Heart left ventricle (tissue), 16 donors: ENCODE results near the gene PIANP. TPM values are rescaled to one million over a fixed set of nuclear protein-coding genes. Genes with fewer than 3 reads are reported as not detected.

Experiments used
- ATAC-seq, 4 donors: fragments of 200-7000 bp; cut with Tn5 transposase; one replicate each; pipeline ENCODE4 v1.9.1; 2020 to 2022; ENCODE audit warnings: moderate library complexity in 4 of 4, mild to moderate bottlenecking in 3 of 4, moderate number of reproducible peaks in 1 of 4
- DNase-seq, 5 donors: peaks; one replicate each; pipeline ENCODE4 v3.0.0-alpha.2; 2020
- H3K27ac ChIP-seq, 12 donors: fragments of 200-600 bp; sonication (generic) in 4 of 12; one replicate each; pipeline versions ENCODE4 v1.5.0 to v1.8.0; 2016 to 2022; ENCODE audit warnings: mild to moderate bottlenecking in 2 of 12
- H3K27me3 ChIP-seq, 9 donors: fragments of 200-600 bp; sonication (generic) in 2 of 9; one replicate each; pipeline versions ENCODE4 v1.5.1 to v1.8.0; 2016 to 2022; ENCODE audit warnings: mild to moderate bottlenecking in 3 of 9
- H3K36me3 ChIP-seq, 9 donors: fragments of 200-600 bp; sonication (generic) in 2 of 9; one replicate each; pipeline versions ENCODE4 v1.5.0 to v1.8.0; 2018 to 2022; ENCODE audit warnings: mild to moderate bottlenecking in 2 of 9
- H3K4me1 ChIP-seq, 12 donors: fragments of 200-600 bp; sonication (generic) in 4 of 12; one replicate each; pipeline versions ENCODE4 v1.5.0 to v1.8.0; 2016 to 2022; ENCODE audit warnings: mild to moderate bottlenecking in 3 of 12
- H3K4me3 ChIP-seq, 12 donors: fragments of 200-600 bp; sonication (generic) in 4 of 12; one replicate each; pipeline versions ENCODE4 v1.5.0 to v1.8.0; 2017 to 2022; ENCODE audit warnings: mild to moderate bottlenecking in 9 of 12, moderate library complexity in 4 of 12
- H3K9me3 ChIP-seq, 12 donors: fragments of 200-600 bp; sonication (generic) in 4 of 12; one replicate each; pipeline versions ENCODE4 v1.5.0 to v1.8.0; 2016 to 2022; ENCODE audit warnings: mild to moderate bottlenecking in 1 of 12
- CTCF ChIP-seq, 12 donors: fragments of 200-600 bp; sonication (generic) in 4 of 12; IDR thresholded peaks; one replicate each; pipeline versions ENCODE4 v1.5.0 to v1.8.0; 2018 to 2022; ENCODE audit warnings: antibody characterized with exemption in 12 of 12, mild to moderate bottlenecking in 5 of 12
- POLR2A ChIP-seq, 2 donors: fragments of 450-650 bp; IDR thresholded peaks; one replicate each; pipeline ENCODE4 v1.6.1; 2017; ENCODE audit warnings: antibody characterized with exemption in 2 of 2, mild to moderate bottlenecking in 2 of 2, moderate library complexity in 2 of 2
- WGBS, 4 donors: extraction: QIAGEN DNeasy Blood & Tissue Kit in 2 of 4; methylation state at CpG; one replicate each; pipeline versions ENCODE4 v1.1.5 to v1.1.7; 2013 to 2018; 5-methylcytosine and 5-hydroxymethylcytosine counted together
- intact Hi-C, 10 donors: fragments of 100-400 bp; cut with DNase I; formaldehyde crosslinking; loops; one replicate each; pipeline versions ENCODE4 v1.11.1 to v1.14.2; 2022
- polyA plus RNA-seq, 2 donors: library from polyadenylated mRNA; stranded (reverse); fragments of 200-250 nt; gene quantifications; one replicate each; pipeline ENCODE4 v1.2.3, GENCODE V29; 2013
- total RNA-seq, 9 donors: library from RNA; depleted of rRNA in 2 of 9; stranded (reverse); fragments of >200 nt in 2 of 9; fragmentation: NEBNext Ultra II Directional in 3 of 9; extraction: Animal tissue kit (Norgen Biotek cat#: 25700) in 3 of 9; gene quantifications; one replicate each; pipeline versions ENCODE4 v1.1.0 to v1.2.4, GENCODE V29; 2016 to 2023
- donor health status: ischemic (EF 13 %, LVEDD 7.1; RV severe dilation, severe dysfunction).
- donor health status: healthy with polysubstance abuse.
- donor health status: DM: no; HTN: yes; CAD: no.
- donor health status: DM: no; HTN: no; CAD: no.
- donor health status: ischemic (EF 25% LVEDD 6.9; RV normal size, moderate dysfunction).
- donor health status: ischemic (EF 25% LVEDD 5.7; RV mildly dilated, moderate dysfunction).
- donor health status: healthy.
- donor health status: DM: yes; HTN: yes; CAD: no.
- donor health status: ischemic (EF 35%, LVEDD 5.7; RV mildly dilated, moderate dysfunction).
- donor health status: nonischemic (EF 11% LVEDD 7.7; RV severe dilation, severe dysfunction).
- donor health status: DM: yes; HTN: yes; CAD: no.
- donor health status: PGD.
- donor health status: ischemic (EF 29% LVEDD 5.4; RV normal size, mild dysfunction).
- donor health status: nonischemic (EF 23%, LVEDD 6.1; RV moderate dilation, normal function).

The PIANP gene
- total and polyA plus RNA-seq, 11 donors: 0.11 to 0.32 (median 0.22) TPM; not detected in 6

GRCh38 chr12:6724409-6724797, 23.8 kb upstream of the PIANP start:
- no peak for DNase-seq
- intact Hi-C loops: loop anchor here in 4 of 10 donors (2.0 to 10.0 kb wide), 6 partner anchors 28 to 62 kb away; partner anchors contain the start of genes ING4 (in 2 of the 4), ZNF384 (in 2 of the 4) and MLF2 (in 1 of the 4)
- Histone ChIP-seq H3K4me1 (peaks cover 0 to 23% (median 11%) of the 10 kb centered on the region in 12 donors), H3K36me3 (peaks cover 0 to 28% (median 24%) of the 10 kb centered on the region in 9 donors), H3K4me3 (peak overlapping the region; percentile 37 to 84 (median 66)), H3K9me3 (no peaks in the 10 kb centered on the region), H3K27me3 (no peaks in the 10 kb centered on the region), H3K27ac (peak overlapping the region; percentile 68 to 95 (median 90))
- peak; percentile 3 to 18 (median 9) for ATAC-seq
- WGBS, 4 donors: 14 to 19% (median 17%) methylated on average over 9 to 10 of the region's 10 CpGs
- TF ChIP-seq POLR2A (IDR thresholded peaks at IDR 0.05): no peak
- no peak for TF ChIP-seq CTCF (IDR thresholded peaks at IDR 0.05)

- intact Hi-C loops: loop anchor here in 4 of 10 donors (2.0 to 10.0 kb wide), 6 partner anchors 29 to 61 kb away; partner anchors contain the start of genes ING4 (in 3 of the 4), ZNF384 (in 2 of the 4) and MLF2 (in 1 of the 4)
- ATAC-seq (peak; percentile 98 to 99 (median 99)), DNase-seq (peak; percentile 98 to 99 (median 99))
- Histone ChIP-seq H3K9me3 (no peaks in the 10 kb centered on the region), H3K4me1 (peaks cover 0 to 23% (median 11%) of the 10 kb centered on the region in 12 donors), H3K4me3 (peak within 1 kb of the TSS; percentile 37 to 84 (median 66)), H3K27me3 (no peaks in the 10 kb centered on the region), H3K36me3 (peaks cover 0 to 22% (median 18%) of the 10 kb centered on the region in 9 donors), H3K27ac (peak within 1 kb of the TSS; percentile 68 to 95 (median 90))
- TF ChIP-seq POLR2A (IDR thresholded peaks at IDR 0.05) (peak in 1 of 2 donors; percentile 58), CTCF (IDR thresholded peaks at IDR 0.05) (peak in 3 of 12 donors; percentile 8 to 18 (median 9))
- WGBS, 4 donors: 0 to 1% (median 1%) methylated on average over 39 to 49 of the region's 49 CpGs
Measured at GRCh38 chr12:6723607-6724408, 23.2 kb upstream of the PIANP start, which contains the start of gene COPS7A. COPS7A (plus strand) TSS chr12:6724046; CDS start chr12:6724657, 611 bp downstream.

- Histone ChIP-seq H3K27ac (no peak overlapping the region), H3K27me3 (no peaks in the 10 kb centered on the region), H3K4me3 (peak overlapping the region in 1 of 12 donors; percentile 77), H3K4me1 (peaks cover 0 to 23% (median 11%) of the 10 kb centered on the region in 12 donors), H3K9me3 (no peaks in the 10 kb centered on the region), H3K36me3 (peaks cover 0 to 13% (median 9%) of the 10 kb centered on the region in 9 donors)
- TF ChIP-seq POLR2A (IDR thresholded peaks at IDR 0.05) (no peak), CTCF (IDR thresholded peaks at IDR 0.05) (no peak)
- ATAC-seq (no peak), DNase-seq (no peak)
- intact Hi-C loops: loop anchor here in 3 of 10 donors (2.0 to 10.0 kb wide), 3 partner anchors 36 to 60 kb away; partner anchors contain the start of genes ING4 (in 2 of the 3) and ZNF384 (in 1 of the 3)
- 79 to 83% (median 80%) methylated on average over 3 of the region's 3 CpGs for WGBS, 4 donors
Measured at GRCh38 chr12:6722863-6723262, 22.2 kb upstream of the PIANP start.
